ENCODE data around the gene SSH2. TPM values are rescaled to one million over a fixed set of nuclear protein-coding genes. Genes with fewer than 3 reads are reported as not detected.

Gene SSH2
- total and polyA plus RNA-seq, 9 of the 15 experiments (the other 6 are each of a cell fraction or from before 2014, with no cell fraction given), result 3.9 to 16.1 (median 10.2) TPM

DNA sequence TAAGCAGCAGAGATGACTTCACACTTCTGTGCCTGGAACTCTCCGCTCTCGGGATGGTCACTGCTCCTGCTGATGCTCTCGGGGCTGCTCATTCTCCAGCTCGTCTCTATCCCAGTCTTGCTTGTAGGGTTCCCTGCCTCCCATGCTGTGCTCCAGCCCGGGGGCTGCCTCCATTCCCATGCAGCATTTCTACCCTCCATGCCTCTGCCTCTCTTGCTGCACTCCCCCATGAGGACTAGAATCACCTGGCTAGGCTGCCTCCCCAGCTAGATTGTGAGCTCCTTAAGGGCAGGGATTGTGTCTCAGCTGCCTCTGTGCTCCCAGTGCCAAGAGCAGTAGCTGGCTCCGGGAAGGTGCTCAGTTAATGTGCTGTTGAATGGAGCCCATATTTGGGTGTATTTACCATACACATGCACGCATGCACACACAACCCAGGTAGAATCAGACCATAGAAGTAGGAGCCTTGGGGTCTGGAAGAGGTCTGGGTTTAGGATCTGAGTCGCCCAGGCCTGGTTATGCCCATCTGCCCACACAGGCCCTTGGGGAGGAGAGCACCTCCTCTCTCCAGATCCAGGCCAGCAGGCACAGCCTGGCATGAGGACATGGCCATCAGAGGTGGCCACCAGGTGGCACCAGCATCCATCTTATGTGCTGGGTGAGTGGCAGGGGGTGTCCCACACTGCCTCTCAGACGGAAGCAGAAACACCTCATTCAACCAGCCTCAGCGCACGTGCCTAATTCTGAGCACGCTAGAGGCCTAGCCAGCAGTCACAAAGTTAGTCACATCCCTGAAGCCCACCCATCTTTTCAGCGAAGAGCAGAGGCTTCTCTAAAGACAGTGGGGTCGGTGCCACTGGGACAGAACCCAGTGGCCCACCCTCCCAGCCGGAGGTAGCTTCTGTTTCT is 349.9 kb downstream of the SSH2 start (continued):
- TF ChIP-seq, protein P1, sequence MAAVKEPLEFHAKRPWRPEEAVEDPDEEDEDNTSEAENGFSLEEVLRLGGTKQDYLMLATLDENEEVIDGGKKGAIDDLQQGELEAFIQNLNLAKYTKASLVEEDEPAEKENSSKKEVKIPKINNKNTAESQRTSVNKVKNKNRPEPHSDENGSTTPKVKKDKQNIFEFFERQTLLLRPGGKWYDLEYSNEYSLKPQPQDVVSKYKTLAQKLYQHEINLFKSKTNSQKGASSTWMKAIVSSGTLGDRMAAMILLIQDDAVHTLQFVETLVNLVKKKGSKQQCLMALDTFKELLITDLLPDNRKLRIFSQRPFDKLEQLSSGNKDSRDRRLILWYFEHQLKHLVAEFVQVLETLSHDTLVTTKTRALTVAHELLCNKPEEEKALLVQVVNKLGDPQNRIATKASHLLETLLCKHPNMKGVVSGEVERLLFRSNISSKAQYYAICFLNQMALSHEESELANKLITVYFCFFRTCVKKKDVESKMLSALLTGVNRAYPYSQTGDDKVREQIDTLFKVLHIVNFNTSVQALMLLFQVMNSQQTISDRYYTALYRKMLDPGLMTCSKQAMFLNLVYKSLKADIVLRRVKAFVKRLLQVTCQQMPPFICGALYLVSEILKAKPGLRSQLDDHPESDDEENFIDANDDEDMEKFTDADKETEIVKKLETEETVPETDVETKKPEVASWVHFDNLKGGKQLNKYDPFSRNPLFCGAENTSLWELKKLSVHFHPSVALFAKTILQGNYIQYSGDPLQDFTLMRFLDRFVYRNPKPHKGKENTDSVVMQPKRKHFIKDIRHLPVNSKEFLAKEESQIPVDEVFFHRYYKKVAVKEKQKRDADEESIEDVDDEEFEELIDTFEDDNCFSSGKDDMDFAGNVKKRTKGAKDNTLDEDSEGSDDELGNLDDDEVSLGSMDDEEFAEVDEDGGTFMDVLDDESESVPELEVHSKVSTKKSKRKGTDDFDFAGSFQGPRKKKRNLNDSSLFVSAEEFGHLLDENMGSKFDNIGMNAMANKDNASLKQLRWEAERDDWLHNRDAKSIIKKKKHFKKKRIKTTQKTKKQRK (IDR thresholded peaks at IDR 0.05; ENCODE audit: borderline replicate concordance, low read depth, low read length), result no peak
- TF ChIP-seq, protein P2, sequence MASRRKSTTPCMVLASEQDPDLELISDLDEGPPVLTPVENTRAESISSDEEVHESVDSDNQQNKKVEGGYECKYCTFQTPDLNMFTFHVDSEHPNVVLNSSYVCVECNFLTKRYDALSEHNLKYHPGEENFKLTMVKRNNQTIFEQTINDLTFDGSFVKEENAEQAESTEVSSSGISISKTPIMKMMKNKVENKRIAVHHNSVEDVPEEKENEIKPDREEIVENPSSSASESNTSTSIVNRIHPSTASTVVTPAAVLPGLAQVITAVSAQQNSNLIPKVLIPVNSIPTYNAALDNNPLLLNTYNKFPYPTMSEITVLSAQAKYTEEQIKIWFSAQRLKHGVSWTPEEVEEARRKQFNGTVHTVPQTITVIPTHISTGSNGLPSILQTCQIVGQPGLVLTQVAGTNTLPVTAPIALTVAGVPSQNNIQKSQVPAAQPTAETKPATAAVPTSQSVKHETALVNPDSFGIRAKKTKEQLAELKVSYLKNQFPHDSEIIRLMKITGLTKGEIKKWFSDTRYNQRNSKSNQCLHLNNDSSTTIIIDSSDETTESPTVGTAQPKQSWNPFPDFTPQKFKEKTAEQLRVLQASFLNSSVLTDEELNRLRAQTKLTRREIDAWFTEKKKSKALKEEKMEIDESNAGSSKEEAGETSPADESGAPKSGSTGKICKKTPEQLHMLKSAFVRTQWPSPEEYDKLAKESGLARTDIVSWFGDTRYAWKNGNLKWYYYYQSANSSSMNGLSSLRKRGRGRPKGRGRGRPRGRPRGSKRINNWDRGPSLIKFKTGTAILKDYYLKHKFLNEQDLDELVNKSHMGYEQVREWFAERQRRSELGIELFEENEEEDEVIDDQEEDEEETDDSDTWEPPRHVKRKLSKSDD (conservative IDR thresholded peaks at IDR 0.05; ENCODE audit: low read length), result no peak
- TF ChIP-seq ELF2 (CRISPR knock-in tag; IDR thresholded peaks at IDR 0.05), result 0 out of 2 replicates have a peak, but pooled peaks have one; percentile 16
- no peak for TF ChIP-seq ZNF668 (CRISPR knock-in tag; IDR thresholded peaks at IDR 0.05)
- TF ChIP-seq ZNF3 (CRISPR knock-in tag; IDR thresholded peaks at IDR 0.05), result no peak
- TF ChIP-seq, protein P3, sequence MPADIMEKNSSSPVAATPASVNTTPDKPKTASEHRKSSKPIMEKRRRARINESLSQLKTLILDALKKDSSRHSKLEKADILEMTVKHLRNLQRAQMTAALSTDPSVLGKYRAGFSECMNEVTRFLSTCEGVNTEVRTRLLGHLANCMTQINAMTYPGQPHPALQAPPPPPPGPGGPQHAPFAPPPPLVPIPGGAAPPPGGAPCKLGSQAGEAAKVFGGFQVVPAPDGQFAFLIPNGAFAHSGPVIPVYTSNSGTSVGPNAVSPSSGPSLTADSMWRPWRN (IDR thresholded peaks at IDR 0.05; ENCODE audit: low read depth), result no peak
- no peak for TF ChIP-seq SIN3B (IDR thresholded peaks at IDR 0.05; ENCODE audit: low read depth)
- no peak for TF ChIP-seq YBX1 (IDR thresholded peaks at IDR 0.05)
- TF ChIP-seq GATAD2B (IDR thresholded peaks at IDR 0.05; ENCODE audit: borderline replicate concordance), result 0 out of 2 replicates have a peak, but pooled peaks have one; percentile 23
- TF ChIP-seq TCF3 (CRISPR knock-in tag; IDR thresholded peaks at IDR 0.05), result no peak
- peak; percentile 44; the same call in 1 of the 2 replicates for TF ChIP-seq MYNN (IDR thresholded peaks at IDR 0.05)
- no peak for TF ChIP-seq MYNN (CRISPR knock-in tag; IDR thresholded peaks at IDR 0.05)
- TF ChIP-seq RCOR1 (IDR thresholded peaks at IDR 0.05; ENCODE audit: borderline replicate concordance in 1 of 2, low read depth in 2 of 2, low read length in 2 of 2), result peak in 1 of 2 experiments; percentile 42; a peak in 1 of 4 replicates
- TF ChIP-seq, protein P4, sequence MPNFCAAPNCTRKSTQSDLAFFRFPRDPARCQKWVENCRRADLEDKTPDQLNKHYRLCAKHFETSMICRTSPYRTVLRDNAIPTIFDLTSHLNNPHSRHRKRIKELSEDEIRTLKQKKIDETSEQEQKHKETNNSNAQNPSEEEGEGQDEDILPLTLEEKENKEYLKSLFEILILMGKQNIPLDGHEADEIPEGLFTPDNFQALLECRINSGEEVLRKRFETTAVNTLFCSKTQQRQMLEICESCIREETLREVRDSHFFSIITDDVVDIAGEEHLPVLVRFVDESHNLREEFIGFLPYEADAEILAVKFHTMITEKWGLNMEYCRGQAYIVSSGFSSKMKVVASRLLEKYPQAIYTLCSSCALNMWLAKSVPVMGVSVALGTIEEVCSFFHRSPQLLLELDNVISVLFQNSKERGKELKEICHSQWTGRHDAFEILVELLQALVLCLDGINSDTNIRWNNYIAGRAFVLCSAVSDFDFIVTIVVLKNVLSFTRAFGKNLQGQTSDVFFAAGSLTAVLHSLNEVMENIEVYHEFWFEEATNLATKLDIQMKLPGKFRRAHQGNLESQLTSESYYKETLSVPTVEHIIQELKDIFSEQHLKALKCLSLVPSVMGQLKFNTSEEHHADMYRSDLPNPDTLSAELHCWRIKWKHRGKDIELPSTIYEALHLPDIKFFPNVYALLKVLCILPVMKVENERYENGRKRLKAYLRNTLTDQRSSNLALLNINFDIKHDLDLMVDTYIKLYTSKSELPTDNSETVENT (CRISPR knock-in tag; IDR thresholded peaks at IDR 0.05), result no peak
